IgD-negative memory B cell (primary cell): ENCODE results near the gene MZT2A. TPM values are rescaled to one million over a fixed set of nuclear protein-coding genes. Genes with fewer than 3 reads are reported as not detected.
"Not testable (repeated sequence)": the region's sequence is repeated elsewhere in the genome, so short reads cannot be mapped to it uniquely, and the experiment has no call there.

Experiments used
- H3K27ac Mint-ChIP-seq, 3 donors: one replicate each; pipeline ENCODE4 v1.8.0; 2020 to 2022; ENCODE audit warnings: mild to moderate bottlenecking in 3 of 3, mixed read lengths in 3 of 3, moderate library complexity in 1 of 3
- H3K27me3 Mint-ChIP-seq: one replicate; pipeline ENCODE4 v1.8.0; 2021; ENCODE audit warnings: mixed read lengths
- H3K36me3 Mint-ChIP-seq: one replicate; pipeline ENCODE4 v1.8.0; 2020; ENCODE audit warnings: mild to moderate bottlenecking, mixed read lengths
- H3K4me1 Mint-ChIP-seq, 3 donors: one replicate each; pipeline ENCODE4 v1.8.0; 2020 to 2022; ENCODE audit warnings: mixed read lengths in 3 of 3, mild to moderate bottlenecking in 1 of 3
- H3K4me3 Mint-ChIP-seq, 4 donors: one replicate each; pipeline ENCODE4 v1.8.0; 2020 to 2022; ENCODE audit warnings: mild to moderate bottlenecking in 4 of 4, mixed read lengths in 4 of 4, moderate library complexity in 3 of 4
- H3K9me3 Mint-ChIP-seq, 3 donors: one replicate each; pipeline ENCODE4 v1.8.0; 2020 to 2021; ENCODE audit warnings: mixed read lengths in 3 of 3, mild to moderate bottlenecking in 1 of 3
- polyA plus RNA-seq: library from polyadenylated mRNA; unstranded; fragments of 300-500 nt; fragmentation: Illumina TruSeq; gene quantifications from one replicate; pipeline ENCODE4 v1.2.3, GENCODE V29; 2021

MZT2A gene
- polyA plus RNA-seq, 1 donor from 2014 or later = 103 TPM

DNA sequence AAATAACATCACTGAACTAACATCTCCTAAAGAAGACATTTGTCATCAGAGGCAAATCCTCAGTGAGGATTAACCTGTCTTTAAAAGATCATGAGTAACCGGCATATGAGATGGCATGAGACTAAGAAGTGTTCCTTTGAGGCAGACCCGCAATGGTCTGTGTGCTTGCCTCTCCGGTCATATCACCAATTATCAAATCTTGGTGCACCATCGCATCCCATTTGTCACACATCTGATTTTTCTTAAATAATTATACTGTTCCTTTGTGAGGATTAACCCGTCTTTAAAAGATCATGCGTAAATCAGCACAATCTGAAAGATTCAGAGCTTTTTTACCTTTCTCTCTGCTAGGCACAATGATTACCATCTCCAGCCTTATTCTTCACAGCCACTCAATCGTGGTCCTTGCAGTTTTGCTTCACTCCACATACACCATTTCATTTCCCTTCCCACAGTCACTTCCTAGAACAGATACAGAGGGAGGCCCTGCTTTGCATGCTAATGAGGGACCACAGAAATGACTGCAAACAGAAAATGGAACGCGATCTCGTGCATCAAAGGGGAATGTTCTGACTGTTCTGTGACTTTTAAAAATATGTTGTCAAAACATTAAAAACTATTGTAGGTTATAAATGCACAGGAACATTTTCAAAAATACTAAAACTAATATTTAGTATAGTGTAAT is 40.8 kb downstream of the MZT2A start:
- H3K4me1 Mint-ChIP-seq, H3K9me3 Mint-ChIP-seq, H3K27ac Mint-ChIP-seq, H3K36me3 Mint-ChIP-seq, H3K27me3 Mint-ChIP-seq, H3K4me3 Mint-ChIP-seq: not testable (repeated sequence)

DNA sequence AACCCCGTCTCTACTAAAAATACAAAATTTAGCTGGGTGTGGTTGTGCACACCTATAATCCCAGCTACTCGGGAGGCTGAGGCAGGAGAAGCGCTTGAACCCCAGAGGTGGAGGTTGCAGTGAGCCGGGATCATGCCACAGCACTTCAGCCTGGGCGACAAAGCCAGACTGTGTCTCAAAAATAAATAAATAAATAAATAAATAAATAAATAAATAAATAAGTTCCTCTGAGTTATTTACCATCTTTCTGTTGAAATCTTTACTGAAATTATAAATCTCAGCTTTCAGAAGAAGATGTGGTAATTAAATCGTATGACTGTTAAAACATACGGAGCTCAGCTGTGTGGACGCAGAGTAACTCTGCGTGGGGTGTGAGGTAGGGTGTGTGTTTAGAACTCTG is 44.2 kb downstream of the MZT2A start:
- H3K27me3 Mint-ChIP-seq, H3K4me3 Mint-ChIP-seq, H3K36me3 Mint-ChIP-seq, H3K27ac Mint-ChIP-seq, H3K4me1 Mint-ChIP-seq, H3K9me3 Mint-ChIP-seq: not testable (repeated sequence)

DNA sequence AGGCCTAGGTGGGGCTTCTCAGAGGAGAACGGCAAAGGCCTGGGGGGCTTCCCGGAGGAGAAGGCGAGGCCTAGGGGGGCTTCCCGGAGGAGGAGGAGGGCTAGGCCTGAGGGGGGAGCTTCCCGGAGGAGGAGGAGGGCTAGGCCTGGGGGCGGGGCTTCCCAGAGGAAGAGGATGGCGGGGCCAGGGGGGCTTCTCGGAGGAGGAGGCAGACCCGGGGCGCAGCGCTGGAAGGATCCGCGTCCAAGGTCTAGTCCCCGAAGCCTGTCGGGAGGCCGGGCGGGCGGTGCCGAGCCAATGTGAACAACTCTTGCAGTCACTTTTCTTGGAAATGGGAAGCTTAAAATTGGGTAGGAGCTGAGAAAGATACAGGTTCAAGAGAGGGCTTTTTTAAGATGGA is 46.3 kb downstream of the MZT2A start:
- Mint-ChIP-seq H3K4me3 (no peak overlapping the region), H3K4me1 (no peaks in the 10 kb centered on the region), H3K27me3 (peaks cover 2% of the 10 kb centered on the region), H3K36me3 (no peaks in the 10 kb centered on the region), H3K9me3 (peaks cover 0 to 2% (median 0%) of the 10 kb centered on the region in 3 donors), H3K27ac (no peak overlapping the region)

DNA sequence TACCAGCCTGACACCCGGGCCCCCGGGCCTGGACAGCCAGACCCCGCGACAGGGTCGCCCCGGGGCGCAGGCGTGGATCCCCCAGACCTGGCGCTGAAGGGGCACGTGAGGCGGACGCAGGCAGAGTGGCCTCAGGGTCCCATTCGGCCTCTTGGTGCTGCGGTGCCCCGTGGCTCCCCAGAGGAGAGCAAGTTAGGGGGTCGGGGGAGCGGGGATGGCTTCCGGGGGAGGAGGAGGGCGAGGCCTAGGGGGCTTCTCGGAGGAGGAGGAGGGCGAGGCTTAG is 46.7 kb downstream of the MZT2A start:
- not testable (repeated sequence) for H3K27me3 Mint-ChIP-seq, H3K4me3 Mint-ChIP-seq, H3K36me3 Mint-ChIP-seq, H3K4me1 Mint-ChIP-seq, H3K27ac Mint-ChIP-seq, H3K9me3 Mint-ChIP-seq

DNA sequence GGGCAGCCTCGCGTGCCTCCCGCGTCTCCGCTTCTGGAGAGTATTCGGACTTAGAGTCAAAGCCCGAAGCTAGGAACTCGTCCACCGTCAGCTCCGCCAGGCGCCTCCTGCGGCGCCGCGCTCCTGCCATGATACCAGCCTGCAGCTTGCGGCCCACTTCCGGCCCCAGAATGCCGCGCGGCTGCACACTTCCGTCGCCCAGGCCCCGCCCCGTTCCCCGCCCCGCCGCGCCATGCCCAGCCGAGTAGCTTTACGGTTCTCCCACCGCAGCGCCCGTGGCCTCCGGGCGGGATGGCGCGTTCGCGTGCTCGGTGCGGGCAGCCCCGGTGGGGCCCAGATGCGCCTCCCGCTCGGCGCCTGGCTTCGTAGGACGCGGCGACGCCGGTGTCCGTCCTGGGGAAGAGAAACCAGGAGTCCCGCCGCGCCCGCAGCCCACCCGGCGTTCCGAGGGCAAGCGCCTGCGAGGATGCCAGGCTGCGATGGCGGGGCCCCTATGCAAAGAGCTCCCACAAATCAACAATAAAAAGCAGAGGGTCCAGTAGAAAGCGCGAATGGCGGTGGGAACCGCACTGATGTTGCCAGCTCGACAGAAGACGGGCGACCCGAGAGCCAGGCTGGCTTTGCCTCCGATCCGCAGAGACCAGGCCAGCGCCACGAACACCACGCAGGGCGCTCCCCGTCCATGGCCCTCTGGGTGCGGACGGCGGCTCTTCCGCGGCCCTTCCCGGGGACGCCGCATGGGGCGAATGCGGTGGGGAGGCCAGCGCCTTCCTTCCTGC is 47.3 kb downstream of the MZT2A start:
- not testable (repeated sequence) for H3K36me3 Mint-ChIP-seq, H3K4me1 Mint-ChIP-seq, H3K27ac Mint-ChIP-seq, H3K9me3 Mint-ChIP-seq, H3K4me3 Mint-ChIP-seq, H3K27me3 Mint-ChIP-seq

DNA sequence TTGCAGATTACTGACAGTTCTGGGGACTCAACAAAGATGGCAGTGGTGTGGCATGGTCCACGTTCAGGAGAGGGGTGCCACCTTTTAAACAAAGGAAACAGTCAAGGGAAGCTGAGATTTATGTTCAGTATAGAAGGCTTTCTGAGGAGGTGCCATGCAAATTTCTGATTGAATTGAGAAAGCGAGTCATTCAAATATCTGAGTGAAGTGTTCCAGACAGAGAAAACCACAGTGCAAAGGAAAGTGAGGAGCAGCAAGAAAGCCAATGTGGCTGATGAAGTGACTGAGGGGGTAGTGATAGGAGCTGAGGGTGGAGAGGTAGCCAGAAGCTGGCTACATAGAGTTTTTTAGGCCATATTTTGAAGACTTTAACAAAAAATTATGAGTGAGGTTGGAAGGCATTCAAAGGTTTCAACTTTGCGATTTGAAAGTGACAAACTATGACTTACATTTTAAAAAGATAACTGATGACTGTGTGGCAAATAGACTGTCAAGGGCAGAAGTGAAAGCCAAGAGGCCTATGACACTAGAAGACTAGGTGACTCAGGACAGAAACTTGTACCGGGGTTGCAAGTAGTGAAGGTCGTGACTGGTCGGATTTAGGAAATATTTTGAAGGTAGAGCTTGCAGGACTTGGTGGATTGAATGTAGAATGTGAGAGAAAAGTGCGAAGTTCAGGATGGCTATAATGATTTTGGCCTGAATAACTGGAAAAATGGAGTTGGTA is 51.3 kb downstream of the MZT2A start:
- not testable (repeated sequence) for H3K27ac Mint-ChIP-seq, H3K27me3 Mint-ChIP-seq, H3K4me1 Mint-ChIP-seq, H3K4me3 Mint-ChIP-seq, H3K36me3 Mint-ChIP-seq, H3K9me3 Mint-ChIP-seq

Other genes starting within 250 kb of the MZT2A start
- gene RAB6D, start 128.2 kb downstream of the MZT2A start, polyA plus RNA-seq = not detected
- gene TUBA3D, start 16.3 kb downstream of the MZT2A start, polyA plus RNA-seq = not detected
- not detected for gene CCDC74A, start 35.5 kb upstream of the MZT2A start, polyA plus RNA-seq